HS-27A (cell line): ENCODE measurements around the gene TMEM204.

Experiments
- DNase-seq: peaks from one replicate; pipeline ENCODE4 v3.0.0-alpha.2; 2012; ENCODE audit warnings: low read depth, missing footprints

TMEM204 gene

DNA sequence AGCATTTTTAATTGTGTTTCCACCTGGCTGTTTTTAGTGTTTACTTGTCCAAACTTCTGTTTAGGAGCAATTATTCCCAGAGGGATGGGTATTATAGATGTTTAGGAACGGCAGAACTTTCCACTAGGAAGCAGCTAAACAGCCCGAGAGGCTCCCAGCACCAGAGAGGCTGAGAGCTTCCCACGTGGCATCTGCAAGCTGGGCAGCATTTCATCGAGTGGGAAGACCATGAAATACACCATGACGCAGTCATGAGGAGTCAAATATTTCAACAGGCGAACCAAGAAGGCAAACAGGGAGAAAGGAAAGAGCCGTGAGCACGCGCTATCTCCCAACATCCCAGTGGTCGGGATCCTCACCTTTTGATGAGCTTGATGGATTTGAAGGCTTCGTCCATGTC, 24.1 kb downstream of the TMEM204 start:
- no peak for DNase-seq

DNA sequence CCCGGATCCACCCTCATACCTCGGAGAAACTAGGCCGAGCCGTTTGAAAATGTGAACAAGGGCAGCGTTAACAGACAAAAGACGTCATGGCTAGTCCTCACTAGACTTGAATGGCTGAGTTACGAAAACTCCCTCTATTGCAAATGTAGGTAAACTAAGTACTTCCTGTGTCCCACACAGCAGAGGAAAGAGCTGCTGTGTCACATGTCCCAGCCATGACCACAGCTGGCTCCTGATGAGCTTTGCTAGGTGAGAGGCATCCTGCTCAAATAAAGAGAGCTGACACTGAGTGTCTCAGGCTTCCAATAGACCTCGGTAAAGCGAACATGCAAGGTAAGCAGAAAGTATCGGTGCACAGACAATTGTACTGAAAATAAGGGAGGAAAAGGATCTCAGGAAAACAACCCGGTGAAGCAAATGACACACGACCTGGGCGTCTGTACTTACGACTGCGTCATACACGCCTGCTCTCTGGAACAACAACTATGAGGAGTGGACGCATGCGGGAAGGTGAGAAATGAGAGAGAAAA, 26.0 kb downstream of the TMEM204 start:
- no peak for DNase-seq

DNA sequence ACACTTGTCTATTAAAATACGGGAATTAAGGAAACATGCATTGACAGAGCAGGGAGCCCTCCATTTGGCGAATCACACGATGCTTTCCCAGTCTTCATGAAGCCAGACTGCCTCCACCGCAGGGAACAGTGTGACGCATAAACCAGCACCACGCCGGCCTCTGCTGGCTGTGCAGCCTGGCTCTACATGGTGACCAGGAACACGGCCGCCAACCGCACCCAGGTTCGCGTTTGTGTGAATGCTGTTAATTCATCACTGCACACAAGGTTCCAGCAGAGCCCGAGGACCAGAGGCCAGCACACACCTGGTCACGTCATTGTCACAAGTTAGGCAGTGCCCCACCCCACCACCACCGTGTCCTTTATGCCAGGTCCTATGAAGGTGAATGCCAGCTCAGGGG, 26.7 kb downstream of the TMEM204 start:
- DNase-seq, result no peak

- DNase-seq, result no peak
Measured at GRCh38 chr16:1560866-1561265, 27.4 kb downstream of the TMEM204 start.

GRCh38 chr16:1561266-1561665, 27.8 kb downstream of the TMEM204 start:
- no peak for DNase-seq

DNA sequence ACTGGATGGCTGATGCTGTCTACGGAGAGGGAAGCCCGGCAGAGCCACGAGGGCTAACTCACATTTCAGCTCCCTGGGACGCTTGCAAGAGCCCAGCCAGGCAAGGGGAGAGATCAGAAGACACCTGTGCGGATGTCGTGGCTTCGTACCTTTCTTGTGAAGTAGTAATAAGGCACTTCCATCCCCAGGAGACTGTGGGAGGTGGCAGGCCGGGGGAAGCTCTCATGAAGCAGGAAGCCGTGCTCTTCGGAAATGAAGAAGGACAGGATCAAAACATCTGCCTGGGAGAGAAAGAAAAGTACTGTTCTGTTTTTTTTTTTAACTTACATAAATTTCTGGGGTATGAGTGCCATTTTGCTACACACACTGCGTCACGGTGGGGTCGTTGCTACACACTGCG, 28.4 kb downstream of the TMEM204 start:
- DNase-seq, result no peak

DNA sequence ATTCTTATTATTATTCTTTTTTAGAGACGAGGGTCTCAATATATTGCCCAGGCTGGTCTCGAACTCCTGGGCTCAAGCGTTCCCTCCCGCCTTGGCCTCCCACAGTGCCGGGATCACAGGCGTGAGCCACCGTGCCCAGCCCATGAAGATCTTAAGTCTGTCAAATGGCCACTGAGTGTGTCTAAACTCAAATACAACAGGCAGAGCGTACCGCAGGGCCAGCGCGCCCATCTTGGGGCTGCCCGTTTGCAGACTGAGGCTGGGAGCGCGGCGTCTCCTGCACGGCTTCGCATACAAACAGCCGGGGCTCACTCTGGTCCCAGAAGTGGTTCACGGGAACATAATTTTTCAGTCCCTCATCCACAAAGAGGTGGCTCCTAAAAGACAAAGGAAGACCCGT, 30.3 kb downstream of the TMEM204 start:
- DNase-seq, result no peak

GRCh38 chr16:1564325-1564724, 30.9 kb downstream of the TMEM204 start:
- no peak for DNase-seq

GRCh38 chr16:1565083-1565805, 31.8 kb downstream of the TMEM204 start:
- DNase-seq, result no peak

DNA sequence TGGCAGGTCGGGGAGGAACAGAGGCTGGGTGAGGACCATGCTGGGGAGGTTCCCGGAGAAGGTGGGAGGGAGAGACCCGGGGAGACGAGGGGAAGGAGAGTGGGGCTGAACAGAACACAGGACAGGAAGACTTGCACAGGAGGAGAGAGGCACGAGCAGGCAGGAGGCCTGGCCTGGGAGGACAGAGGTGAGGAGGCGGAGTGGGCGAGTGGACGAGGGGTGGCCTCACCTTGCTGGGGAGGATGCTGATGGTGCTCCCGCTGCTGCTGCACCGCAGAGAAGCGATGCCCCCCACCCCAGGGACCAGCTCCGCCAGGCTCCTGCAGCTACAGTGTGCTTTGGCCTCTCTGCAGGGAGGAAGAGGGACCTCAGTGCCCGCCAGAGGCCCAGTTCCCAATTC, 34.5 kb downstream of the TMEM204 start:
- DNase-seq, result no peak

DNA sequence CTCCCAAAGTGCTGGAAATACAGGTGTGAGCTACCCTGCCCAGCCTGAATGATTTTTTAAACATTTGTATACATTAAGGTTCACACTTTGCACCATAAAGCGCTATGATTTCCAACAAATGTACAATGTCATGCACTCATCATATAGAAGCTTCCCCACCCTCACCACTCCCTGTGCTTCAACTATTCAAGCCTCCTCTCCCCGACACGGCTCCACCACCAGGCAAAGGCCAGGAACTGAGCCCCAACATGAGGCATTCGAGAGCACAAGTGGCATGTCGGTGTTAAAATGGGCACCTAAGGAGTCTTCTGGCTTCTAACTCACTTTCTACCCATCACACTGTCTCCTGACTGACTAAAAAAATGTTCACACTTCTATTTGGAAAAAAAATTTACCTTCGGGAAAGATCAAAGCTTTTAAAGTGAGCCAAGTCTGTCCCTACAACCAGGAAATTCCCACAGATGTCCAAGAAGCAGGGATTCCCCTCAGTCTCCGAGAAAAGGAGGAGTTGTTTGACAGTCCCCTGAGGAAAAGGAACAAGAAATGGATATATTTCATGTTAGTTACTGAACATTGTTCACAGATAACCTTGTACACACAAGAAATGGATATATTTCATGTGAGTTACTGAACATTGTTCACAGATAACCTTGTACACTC, 37.7 kb downstream of the TMEM204 start:
- no peak for DNase-seq

- DNase-seq, result no peak
Measured at GRCh38 chr16:1572673-1573072, 39.2 kb downstream of the TMEM204 start.

GRCh38 chr16:1573301-1573700, 39.8 kb downstream of the TMEM204 start:
- DNase-seq, result no peak

GRCh38 chr16:1575578-1575977, 42.1 kb downstream of the TMEM204 start:
- DNase-seq, result no peak

- no peak for DNase-seq
Measured at GRCh38 chr16:1579214-1579613, 45.7 kb downstream of the TMEM204 start.

DNA sequence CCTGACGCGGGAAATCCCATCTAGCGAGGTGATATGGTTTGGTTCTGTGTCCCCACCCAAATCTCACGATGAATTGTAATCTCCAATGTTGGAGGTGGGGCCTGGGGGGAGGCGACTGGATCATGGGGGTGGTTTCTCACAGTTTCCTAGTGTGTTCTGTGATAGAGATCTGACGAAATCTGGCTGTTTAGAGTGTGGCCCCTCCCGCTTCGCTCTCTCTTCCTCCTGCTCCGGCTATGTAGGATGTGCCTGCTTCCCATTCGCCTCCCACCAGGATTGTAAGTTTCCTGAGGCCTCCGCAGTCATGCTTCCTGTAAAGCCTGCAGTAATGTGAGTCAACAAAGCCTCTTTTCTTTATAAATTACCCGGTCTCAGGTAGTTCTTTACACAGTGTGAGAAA, 46.8 kb downstream of the TMEM204 start:
- no peak for DNase-seq

DNA sequence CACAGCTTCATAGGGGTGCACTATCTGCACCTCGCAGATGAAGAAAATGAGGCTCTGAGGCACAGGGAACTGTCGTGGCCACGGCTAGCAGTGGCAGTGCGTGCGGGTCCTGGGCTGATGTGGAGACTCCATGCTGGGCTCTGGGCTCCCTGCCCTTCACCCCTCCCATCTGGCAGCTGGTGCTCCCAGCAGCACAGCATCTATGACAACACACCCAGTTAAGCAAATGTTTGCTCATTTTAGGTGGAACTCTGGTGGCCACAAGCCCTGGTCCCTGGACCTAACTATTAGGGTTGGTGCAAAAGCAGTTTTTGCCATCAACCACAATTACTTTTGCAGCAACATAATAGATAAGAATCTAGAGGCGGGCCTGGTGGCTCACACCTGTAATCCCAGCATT, 47.5 kb downstream of the TMEM204 start:
- no peak for DNase-seq

- no peak for DNase-seq
Measured at GRCh38 chr16:1581804-1582203, 48.3 kb downstream of the TMEM204 start.

GRCh38 chr16:1583180-1583579, 49.7 kb downstream of the TMEM204 start:
- no peak for DNase-seq

- DNase-seq, result no peak
Measured at GRCh38 chr16:1584926-1585484, 51.5 kb downstream of the TMEM204 start.

DNA sequence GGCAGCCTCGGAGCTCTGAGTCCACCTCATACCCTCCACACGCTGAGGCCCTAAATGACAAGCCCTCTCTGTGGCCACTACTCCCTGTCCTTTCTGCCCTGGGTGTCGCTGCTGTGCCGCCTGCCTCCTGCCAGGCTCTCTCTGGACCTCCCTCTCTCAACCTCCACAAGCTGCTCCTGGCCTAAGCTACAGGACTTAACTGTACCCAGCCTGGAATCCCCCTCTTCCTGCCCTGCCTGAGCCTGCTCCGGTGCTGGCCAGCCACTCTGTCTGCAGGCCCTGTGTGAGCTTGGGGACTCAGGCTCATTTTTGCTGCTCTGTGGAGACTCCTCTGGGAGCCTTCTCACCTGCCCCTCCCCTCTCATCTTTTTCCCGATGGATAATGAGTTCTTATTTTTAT, 56.9 kb downstream of the TMEM204 start:
- no peak for DNase-seq

- no peak for DNase-seq
Measured at GRCh38 chr16:1590930-1591705, 57.7 kb downstream of the TMEM204 start.

DNA sequence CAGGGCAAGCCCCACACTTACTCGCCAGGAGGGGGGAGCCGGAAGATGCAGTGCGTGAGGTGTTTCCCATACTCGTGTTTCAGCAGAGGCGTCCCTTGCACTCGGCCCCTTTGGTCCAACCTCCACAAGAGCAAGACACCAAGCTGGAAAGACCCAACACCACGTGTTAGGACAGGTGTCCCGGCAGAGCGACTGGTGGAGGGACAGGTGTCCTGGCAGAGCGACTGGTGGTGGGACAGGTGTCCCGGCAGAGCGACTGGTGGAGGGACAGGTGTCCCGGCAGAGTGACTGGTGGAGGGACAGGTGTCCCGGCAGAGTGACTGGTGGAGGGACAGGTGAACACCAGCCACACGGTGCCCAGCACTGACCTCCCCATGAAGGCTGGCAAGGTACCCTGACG, 59.0 kb downstream of the TMEM204 start:
- DNase-seq, result no peak
